Transverse colon (tissue), 4 donors: ENCODE data around the gene ACTA2. TPM values are rescaled to one million over a fixed set of nuclear protein-coding genes. Genes with fewer than 3 reads are reported as not detected.

ENCODE experiments used
- DNase-seq: peaks from one replicate; pipeline ENCODE4 v3.0.0-alpha.2; 2019
- H3K27ac ChIP-seq, 4 donors: fragments of 200-600 bp; sonication (generic); 2 replicates each; pipeline ENCODE4 v1.5.1; 2016 to 2018; ENCODE audit warnings: inconsistent platforms in 4 of 4
- H3K27me3 ChIP-seq: fragments of 200-600 bp; sonication (generic); 2 replicates; pipeline ENCODE4 v1.5.1; 2017; ENCODE audit warnings: inconsistent platforms
- H3K36me3 ChIP-seq, 4 donors: fragments of 200-600 bp; sonication (generic); 2 replicates each; pipeline ENCODE4 v1.5.1; 2017 to 2019; ENCODE audit warnings: inconsistent platforms in 4 of 4
- H3K4me1 ChIP-seq, 4 donors: fragments of 200-600 bp; sonication (generic); 2 replicates each; pipeline ENCODE4 v1.5.1; 2017 to 2020; ENCODE audit warnings: inconsistent platforms in 4 of 4
- H3K4me3 ChIP-seq, 4 donors: fragments of 200-600 bp; sonication (generic); 1 replicate in 1 of 4; 2 replicates in 3 of 4; pipeline versions ENCODE4 v1.5.1 to v1.6.1; 2017 to 2019; ENCODE audit warnings: inconsistent platforms in 4 of 4
- H3K9me3 ChIP-seq, 2 donors: fragments of 200-600 bp; sonication (generic); 2 replicates each; pipeline ENCODE4 v1.5.1; 2017 to 2019; ENCODE audit warnings: inconsistent platforms in 2 of 2
- CTCF ChIP-seq, 5 experiments: fragments of 200-600 bp in 3 of 5; fragments of 450-650 bp in 2 of 5; sonication (generic) in 3 of 5; IDR thresholded peaks; 1 replicate in 2 of 5; 2 replicates in 3 of 5; pipeline ENCODE4 v1.5.1; 2016 to 2017; ENCODE audit warnings: antibody characterized with exemption in 5 of 5, inconsistent platforms in 3 of 5, mild to moderate bottlenecking in 2 of 5, moderate library complexity in 1 of 5
- EP300 ChIP-seq: sonication (generic); formaldehyde crosslinking; IDR thresholded peaks from one replicate; pipeline ENCODE4 v1.6.1; 2017; ENCODE audit warnings: antibody characterized with exemption, low read depth
- POLR2A ChIP-seq: fragments of 450-650 bp; IDR thresholded peaks from one replicate; pipeline ENCODE4 v1.6.1; 2016; ENCODE audit warnings: antibody characterized with exemption, mild to moderate bottlenecking, moderate library complexity
- POLR2AphosphoS5 ChIP-seq, 3 donors: sonication (generic); formaldehyde crosslinking; IDR thresholded peaks; one replicate each; pipeline ENCODE4 v1.6.1; 2016; ENCODE audit warnings: antibody characterized with exemption in 3 of 3
- WGBS, 2 donors: methylation state at CpG; one replicate each; pipeline ENCODE4 v1.1.5; 2018; ENCODE audit warnings: low coverage in 1 of 2; 5-methylcytosine and 5-hydroxymethylcytosine counted together
- in situ Hi-C, 4 donors: fragments of 200-750 bp; cut with MboI; loops; one replicate each; pipeline versions ENCODE4 v1.15.0 to v1.15.1; 2017; ENCODE audit warnings: low sequenced_read_pairs in 3 of 4, low pct_ligation_motif_present in 1 of 4, low pct_unique_long_range_greater_than_20kb in 1 of 4
- intact Hi-C: fragments of 100-400 bp; cut with DNase I; formaldehyde crosslinking; loops from one replicate; pipeline ENCODE4 v1.15.1; 2023; ENCODE audit warnings: low total_unique reads
- total RNA-seq, 4 donors: library from RNA; depleted of rRNA; stranded (reverse); fragments of >200 nt; gene quantifications; one replicate each; pipeline ENCODE4 v1.1.0, GENCODE V29; 2016

The ACTA2 gene
- total RNA-seq, 4 donors from 2014 or later = 403 to 1,827 (median 457) TPM

- DNase-seq = no peak
- Histone ChIP-seq H3K4me3 (no peak overlapping the region), H3K27ac (no peak overlapping the region), H3K27me3 (no peaks in the 10 kb centered on the region), H3K9me3 (no peaks in the 10 kb centered on the region), H3K4me1 (peaks cover 0 to 63% (median 17%) of the 10 kb centered on the region in 4 donors), H3K36me3 (no peaks in the 10 kb centered on the region)
- 94 to 100% methylated on average over 3 to 4 of the region's 4 CpGs for WGBS, 2 donors
- no peak for TF ChIP-seq CTCF (IDR thresholded peaks at IDR 0.05)
- TF ChIP-seq POLR2AphosphoS5 (IDR thresholded peaks at IDR 0.05) = no peak
- no peak for TF ChIP-seq POLR2A
- no peak for TF ChIP-seq EP300
- in situ Hi-C loops = no loop called here
- intact Hi-C loops = no loop called here
Observed at GRCh38 chr10:88890681-88891381, 61.7 kb downstream of the ACTA2 start.

- Histone ChIP-seq H3K4me1 (peaks cover 0 to 59% (median 12%) of the 10 kb centered on the region in 4 donors), H3K4me3 (no peak overlapping the region), H3K9me3 (no peaks in the 10 kb centered on the region), H3K27ac (no peak overlapping the region), H3K36me3 (no peaks in the 10 kb centered on the region), H3K27me3 (no peaks in the 10 kb centered on the region)
- WGBS, 2 donors = 79 to 100% methylated on average over 1 of the region's 1 CpG
- DNase-seq = no peak
- TF ChIP-seq POLR2AphosphoS5 (IDR thresholded peaks at IDR 0.05) (no peak), POLR2A (no peak), CTCF (IDR thresholded peaks at IDR 0.05) (no peak), EP300 (no peak)
- intact Hi-C loops (no loop called here), in situ Hi-C loops (no loop called here)
Observed at GRCh38 chr10:88889559-88890337, 62.8 kb downstream of the ACTA2 start.

DNA sequence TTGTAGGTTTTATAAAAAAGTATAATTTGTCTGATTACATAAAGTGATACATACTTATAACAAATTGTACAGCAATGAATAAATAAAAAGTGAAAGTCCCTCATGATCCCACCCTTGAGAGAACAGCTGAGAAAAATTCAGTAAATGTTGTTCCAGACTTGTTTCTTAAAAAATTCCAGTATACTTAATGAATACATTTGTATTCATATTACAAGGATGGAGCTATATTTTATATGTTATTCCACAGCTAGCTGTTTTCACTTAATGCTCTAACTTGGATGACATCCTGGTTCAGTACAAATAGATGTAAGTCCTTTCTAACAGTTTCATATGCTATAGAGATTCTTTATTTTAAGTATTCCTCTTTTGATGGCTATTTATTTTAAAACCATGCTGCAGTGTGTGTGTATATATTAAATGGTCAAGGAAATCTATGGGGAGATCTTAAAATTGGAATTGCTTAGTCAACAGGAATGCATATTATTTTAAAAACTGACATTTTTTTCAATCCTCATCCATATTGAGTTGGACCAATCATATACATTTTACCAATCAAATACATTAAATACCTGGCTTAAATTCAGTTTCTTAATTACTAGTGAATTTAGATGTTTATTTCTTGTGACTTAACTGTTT lies 63.6 kb downstream of the ACTA2 start:
- Histone ChIP-seq H3K4me1 (peaks cover 0 to 57% (median 10%) of the 10 kb centered on the region in 4 donors), H3K36me3 (no peaks in the 10 kb centered on the region), H3K27me3 (no peaks in the 10 kb centered on the region), H3K27ac (no peak overlapping the region), H3K9me3 (no peaks in the 10 kb centered on the region), H3K4me3 (no peak overlapping the region)
- TF ChIP-seq POLR2AphosphoS5 (IDR thresholded peaks at IDR 0.05) (no peak), CTCF (IDR thresholded peaks at IDR 0.05) (no peak), POLR2A (no peak), EP300 (no peak)
- no peak for DNase-seq
- in situ Hi-C loops = no loop called here
- intact Hi-C loops = no loop called here

DNA sequence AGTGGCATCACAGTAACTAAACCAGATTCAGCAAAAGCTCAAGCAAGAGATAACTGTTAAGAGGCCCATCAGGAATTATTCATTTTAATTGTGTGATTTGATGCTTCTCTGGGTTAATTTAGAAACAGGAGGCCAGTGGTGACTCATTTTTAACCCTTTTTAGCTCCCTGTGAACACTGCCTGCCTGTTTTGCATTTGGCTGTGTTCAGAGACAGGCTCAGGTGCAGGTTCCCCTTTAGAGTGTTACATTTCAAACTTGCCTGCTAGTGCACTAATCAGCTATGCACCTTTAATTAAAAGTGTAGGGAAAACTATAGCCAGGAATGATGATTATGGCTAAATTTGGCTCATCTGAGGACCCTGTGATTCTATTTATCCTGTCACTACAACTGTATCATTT lies 66.0 kb downstream of the ACTA2 start:
- in situ Hi-C loops = no loop called here
- intact Hi-C loops = no loop called here

More for the DNA sequence above, 66.0 kb downstream of the ACTA2 start:
- Histone ChIP-seq H3K4me3 (no peak overlapping the region), H3K27me3 (no peaks in the 10 kb centered on the region), H3K4me1 (peaks cover 0 to 60% (median 17%) of the 10 kb centered on the region in 4 donors), H3K36me3 (no peaks in the 10 kb centered on the region), H3K9me3 (no peaks in the 10 kb centered on the region), H3K27ac (peak overlapping the region in 1 of 4 donors; percentile 8)
- DNase-seq = no peak
- TF ChIP-seq POLR2AphosphoS5 (IDR thresholded peaks at IDR 0.05) (no peak), POLR2A (no peak), EP300 (no peak), CTCF (IDR thresholded peaks at IDR 0.05) (no peak)
